Suprapubic skin (tissue), 3 donors: ENCODE measurements around the gene PLCXD3.

Experiments
- CTCF ChIP-seq, 2 donors: fragments of 200-600 bp in 1 of 2; fragments of 450-650 bp in 1 of 2; sonication (generic) in 1 of 2; IDR thresholded peaks; one replicate each; pipeline ENCODE4 v1.5.1; 2016 to 2019; ENCODE audit warnings: antibody characterized with exemption in 2 of 2, mild to moderate bottlenecking in 1 of 2, moderate library complexity in 1 of 2
- EP300 ChIP-seq: sonication (generic); formaldehyde crosslinking; IDR thresholded peaks from one replicate; pipeline ENCODE4 v1.6.1; 2017; ENCODE audit warnings: antibody characterized with exemption
- POLR2A ChIP-seq, 2 donors: fragments of 450-650 bp; IDR thresholded peaks; one replicate each; pipeline ENCODE4 v1.6.1; 2017; ENCODE audit warnings: antibody characterized with exemption in 2 of 2, mild to moderate bottlenecking in 2 of 2, moderate library complexity in 2 of 2

DNA sequence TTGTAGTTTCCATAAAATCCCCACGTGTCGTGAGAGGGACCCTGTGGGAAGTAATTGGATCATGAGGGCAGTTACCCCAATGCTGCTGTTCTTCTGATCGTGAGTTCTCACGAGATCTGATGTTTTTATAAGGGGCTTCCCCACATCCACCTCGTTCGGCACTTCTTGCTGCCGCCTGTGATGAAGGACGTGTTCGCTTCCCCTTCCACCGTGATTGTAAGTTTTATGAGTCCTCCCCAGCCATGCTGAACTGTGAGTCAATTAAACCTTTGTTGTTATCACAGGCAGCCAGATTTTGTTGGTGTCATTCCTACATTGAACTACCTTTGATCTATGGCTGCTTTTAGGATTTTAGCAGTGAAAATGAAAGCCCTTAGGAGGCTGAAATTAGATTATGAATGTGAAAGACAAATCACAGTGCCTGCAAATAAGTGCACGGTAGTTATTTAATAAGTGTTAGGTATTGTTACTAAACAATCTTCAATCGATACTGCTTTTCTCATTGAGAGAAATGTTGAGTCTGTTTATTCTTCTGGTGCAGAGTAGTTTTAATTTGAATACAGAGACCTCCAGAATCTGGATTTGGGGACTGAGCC, 229.1 kb downstream of the PLCXD3 start:
- TF ChIP-seq POLR2A (IDR thresholded peaks at IDR 0.05) (no peak), CTCF (IDR thresholded peaks at IDR 0.05) (no peak), EP300 (no peak)
